Colon (tissue), 2 donors: Measurements from ENCODE around the gene CCDC102A.

Source experiments
- FAIRE-seq: peaks from 2 replicates; lab custom pipeline; 2012; peaks lifted over from hg19 to GRCh38; lab: Jason Lieb, UNC
- donor health status: control.
- donor health status: control.

The CCDC102A gene

DNA sequence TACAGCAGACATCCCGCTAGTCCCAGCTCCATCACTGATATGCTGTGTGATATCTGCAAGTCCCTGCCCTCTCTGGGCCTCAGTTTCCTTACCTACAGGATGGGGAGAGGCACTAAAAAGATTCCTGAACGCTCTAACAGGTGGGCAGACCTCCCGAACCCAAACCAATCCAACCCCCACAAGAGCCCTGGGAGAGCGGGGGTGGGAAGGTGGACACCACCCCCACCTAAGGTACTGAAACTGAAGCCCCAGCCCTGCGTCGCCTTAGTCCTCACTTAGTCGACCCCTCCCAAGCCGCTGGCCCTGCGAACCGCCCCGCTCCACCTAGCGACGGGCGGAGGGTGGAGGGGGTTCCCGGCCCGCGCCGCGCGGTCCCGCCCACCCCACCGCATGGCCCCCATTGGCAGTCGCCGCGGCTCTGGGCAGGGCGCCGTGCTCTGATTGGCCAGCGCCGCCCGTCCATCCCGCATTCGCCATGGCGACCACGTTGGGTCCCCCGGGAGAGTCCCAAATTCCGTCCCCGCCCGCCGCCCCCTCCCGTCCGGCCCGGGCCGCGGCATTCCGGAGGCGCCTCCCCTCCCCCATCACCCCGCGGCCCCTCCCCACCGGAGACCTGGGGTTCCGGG, 578 bp downstream of the CCDC102A start:
- no peak for FAIRE-seq

- FAIRE-seq: no peak
Observed at GRCh38 chr16:57534881-57535658, 1.3 kb downstream of the CCDC102A start.

DNA sequence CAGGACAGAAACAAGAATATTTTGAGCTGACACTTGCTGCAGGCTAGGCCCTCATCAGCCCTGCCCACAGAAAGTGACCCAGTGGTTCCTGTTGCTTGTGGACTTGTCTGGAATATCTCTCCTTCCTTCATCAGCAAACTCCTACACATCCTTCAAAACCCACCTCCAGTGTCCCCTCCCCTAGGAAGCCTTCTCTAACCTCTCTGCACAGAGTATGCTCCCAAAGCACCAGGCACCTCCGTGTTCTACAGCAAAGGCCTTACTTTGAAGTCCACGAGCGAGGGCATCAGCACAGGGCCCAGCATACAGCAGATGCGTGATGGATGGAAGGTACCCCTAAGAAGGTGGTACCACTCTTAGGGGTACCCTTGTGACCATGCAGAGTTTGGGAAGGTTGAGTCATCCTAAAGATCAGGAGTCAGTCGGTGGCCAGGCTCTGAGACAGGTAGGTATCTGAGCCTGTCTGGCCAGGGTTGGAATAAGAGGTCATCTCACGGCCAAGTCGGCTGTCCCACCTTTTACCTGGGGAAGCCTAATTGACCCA, 2.0 kb downstream of the CCDC102A start:
- FAIRE-seq: no peak

DNA sequence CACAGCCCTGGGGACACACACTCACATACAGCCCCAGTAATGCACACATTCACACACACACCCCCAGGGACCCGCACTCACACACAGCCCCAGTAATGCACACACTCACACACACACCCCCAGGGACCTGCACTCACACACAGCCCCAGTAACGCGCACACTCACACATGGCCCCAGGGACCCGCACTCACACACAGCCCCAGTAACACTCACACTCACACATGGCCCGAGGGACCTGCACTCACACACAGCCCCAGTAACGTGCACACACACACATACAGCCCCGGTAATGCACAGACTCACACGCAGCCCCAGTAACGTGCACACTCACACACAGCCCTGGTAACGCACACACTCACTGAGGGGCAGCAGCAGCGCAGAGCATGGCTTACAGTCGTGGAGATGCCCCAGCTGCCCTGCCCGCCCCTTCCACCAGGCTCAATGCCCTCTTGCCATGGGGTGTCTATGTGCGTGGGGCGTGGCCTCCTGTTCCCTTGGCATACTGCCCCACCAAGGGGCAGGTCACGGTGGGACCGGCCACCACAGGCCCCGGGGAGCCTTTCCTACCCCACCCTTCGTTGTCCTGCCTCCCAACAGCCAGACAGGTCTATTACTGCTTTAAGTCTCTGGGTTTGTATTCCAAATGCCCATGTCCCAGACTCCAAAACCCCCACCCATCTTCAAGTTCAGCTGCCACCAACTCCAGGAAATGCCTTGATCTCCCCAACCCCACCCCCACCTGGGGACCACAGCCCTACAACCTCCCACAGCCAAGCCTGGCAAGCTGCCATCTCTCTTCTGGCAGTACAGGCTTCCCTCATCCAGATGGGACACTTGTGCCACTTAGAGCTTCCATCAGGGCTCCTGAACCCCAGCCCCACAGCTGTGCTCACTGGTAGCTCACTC, 2.7 kb downstream of the CCDC102A start:
- FAIRE-seq: no peak

- no peak for FAIRE-seq
Observed at GRCh38 chr16:57532266-57532625, 4.1 kb downstream of the CCDC102A start.

DNA sequence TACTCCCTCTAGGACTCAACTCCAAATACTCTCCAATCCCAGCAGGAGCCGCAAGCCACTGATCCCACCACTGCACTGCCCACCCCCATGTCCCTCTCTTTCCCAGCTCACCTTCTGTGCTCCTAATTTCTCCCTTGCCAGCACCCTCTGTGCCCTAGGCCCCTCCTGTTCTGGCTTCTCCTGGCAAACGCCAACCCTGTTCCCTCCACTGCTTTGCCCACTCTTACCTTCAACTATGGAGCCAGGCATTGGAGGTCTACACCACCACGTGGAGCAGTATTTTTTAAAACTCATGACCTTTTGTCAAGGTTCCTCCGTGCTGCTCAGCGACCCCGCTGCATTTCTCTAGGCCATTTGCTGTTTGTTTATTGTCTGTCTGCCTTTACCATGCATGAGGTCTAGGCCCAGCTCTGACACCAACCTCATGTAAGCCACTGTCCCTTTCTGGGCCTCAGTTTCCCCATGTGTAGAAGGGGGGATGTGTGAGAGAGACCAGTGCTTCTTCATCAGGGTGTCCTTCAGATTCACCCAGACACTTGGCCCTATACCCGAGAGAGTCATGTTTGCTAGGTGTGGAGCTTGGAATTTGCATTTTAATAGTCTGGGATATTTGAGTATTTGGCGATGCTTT, 4.6 kb downstream of the CCDC102A start:
- no peak for FAIRE-seq

DNA sequence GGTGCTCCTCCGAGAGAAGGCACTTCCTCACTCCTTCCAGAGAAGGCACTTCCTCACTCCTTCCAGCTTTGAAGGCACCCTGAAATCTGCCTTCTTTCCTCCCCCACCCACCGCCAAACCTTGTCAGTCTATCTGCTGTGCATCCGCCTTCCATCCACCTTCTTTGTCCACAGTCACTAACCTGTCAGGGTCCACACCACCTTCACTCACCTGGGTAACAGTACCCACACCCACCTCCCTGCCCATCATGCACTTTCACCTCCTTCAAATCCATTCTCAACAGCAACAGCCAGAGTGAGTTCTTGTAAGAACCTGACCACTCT, 5.2 kb downstream of the CCDC102A start:
- no peak for FAIRE-seq

DNA sequence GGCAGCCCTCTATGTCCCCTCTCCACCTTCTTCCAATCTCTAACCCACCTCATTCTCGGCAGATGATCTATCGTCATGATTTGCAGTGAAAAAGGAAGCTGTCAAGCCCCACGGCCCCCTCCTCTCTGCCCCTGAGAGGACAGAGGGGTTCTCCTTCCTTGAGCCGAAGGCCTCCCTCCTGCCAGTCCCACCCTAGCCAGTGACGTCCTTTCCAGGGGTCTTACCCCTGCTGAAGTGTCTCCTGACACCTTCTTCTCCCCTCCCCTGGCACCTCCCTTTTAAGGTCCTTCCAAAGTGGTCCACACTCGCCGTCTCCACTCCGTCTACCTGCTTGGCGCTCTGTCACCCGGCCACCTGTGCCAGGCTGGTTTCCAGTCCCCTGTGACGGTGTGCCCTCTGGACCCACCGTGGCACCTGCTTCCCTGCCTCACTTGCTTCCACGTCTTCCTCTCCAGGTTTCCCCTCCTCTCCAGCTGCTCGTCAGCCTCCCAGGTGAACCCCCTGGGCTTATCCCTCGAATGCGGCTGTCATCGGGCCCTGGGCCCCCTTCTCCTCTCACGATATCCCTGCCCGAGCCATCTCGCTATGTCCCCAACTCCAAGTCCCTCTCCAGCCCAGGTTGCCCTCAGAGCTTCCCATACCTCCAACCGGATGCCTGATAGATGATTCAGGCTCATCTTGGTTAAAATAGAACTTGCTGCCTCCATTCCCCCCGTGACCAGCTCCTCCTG, 5.7 kb downstream of the CCDC102A start:
- no peak for FAIRE-seq

DNA sequence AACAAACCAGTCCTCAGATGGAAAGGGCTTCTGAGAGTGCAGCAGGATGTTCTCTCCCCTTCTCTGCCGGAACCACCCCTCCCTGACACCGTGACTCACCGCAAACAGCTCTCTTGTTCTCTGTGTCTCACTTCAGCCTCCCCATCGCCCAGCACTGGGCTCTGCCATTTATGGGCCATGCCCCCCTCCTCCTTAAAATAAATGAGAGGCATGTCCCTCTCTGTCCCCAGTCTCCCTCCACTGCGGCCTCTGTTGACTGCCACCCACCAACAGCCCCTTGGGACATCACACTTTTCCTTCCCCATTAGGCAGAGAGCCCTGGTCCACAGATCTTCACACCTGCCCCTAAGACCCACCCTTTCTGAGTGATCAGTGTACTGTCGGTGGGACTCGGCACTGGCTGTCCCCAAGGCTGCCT, 6.3 kb downstream of the CCDC102A start:
- FAIRE-seq: no peak

DNA sequence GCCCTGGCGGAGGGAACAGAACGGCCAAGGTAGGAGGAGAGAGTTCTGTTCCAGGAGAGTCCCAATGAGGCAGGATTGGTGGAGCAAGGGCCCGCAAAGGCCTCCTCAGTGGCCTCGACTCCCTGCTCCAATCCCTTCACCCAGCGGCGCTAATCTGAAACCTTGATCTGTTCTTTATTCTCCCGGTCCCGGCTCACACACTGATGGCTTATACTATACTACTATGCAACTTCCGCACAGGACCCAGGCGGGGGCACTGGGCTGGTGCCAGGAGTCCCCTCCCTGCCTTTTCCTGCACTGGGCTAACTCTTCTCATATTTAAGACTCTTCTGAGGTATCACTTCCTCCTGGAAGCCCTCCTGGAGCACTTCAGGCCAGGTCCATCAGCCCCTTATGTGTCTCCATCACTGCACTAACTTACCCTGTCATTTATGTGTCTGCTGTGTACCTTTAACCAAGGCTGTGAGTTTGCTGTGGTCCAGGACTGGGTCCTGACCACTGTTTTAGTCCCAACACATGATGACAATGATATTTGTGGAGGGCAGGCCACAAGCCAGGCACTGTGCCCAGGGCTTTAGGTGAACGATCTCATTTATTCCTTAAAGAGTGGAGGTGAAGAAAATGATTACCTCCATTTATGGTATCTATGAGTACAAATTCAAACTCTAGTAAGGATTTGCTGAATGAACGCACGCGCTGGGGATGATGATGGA, 6.8 kb downstream of the CCDC102A start:
- FAIRE-seq: no peak

GRCh38 chr16:57528499-57529390, 7.6 kb downstream of the CCDC102A start:
- no peak for FAIRE-seq

GRCh38 chr16:57527610-57528360, 8.6 kb downstream of the CCDC102A start:
- FAIRE-seq: no peak

DNA sequence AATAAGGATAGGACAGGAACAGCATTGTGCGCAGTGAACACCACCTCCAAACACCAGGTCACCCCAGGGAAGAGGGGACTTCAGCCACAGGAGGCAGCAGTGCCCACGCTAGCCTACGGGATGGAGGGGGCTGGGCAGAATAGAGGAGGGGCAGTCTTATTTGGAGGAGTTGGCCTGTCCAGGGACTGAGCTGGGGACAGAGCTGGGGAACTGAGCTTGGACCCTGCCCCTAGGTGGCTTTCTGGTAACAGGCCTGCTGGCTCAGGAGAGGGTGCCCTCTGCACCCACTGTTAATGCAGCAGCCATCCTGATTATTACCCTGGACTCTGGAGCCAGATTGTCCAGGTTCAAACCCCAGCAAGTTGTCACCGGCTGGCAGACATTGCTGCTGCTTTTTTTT, 9.3 kb downstream of the CCDC102A start:
- no peak for FAIRE-seq

DNA sequence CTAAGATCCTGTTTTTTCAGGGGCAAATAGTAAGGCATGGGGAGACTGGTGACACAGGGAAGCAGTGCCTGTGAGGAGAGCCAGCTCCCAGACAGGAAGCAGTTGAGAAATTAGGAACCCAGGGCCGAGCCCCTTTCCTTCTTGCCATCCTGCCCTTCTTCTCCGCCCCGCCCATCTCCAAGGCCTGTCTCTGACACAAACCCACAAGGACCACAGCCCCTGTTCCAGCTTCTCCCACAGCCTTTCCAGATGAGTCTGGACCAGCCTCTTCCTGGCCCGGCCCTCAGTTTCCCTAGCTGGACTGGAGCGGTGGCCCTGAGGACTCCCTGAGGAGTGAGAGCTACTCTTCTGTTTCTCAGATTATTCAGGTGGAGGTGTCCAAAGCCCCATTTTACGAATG, 9.9 kb downstream of the CCDC102A start:
- FAIRE-seq: no peak

GRCh38 chr16:57525761-57526160, 10.6 kb downstream of the CCDC102A start:
- FAIRE-seq: no peak

- no peak for FAIRE-seq
Observed at GRCh38 chr16:57522960-57523359, 13.4 kb downstream of the CCDC102A start.

- no peak for FAIRE-seq
Observed at GRCh38 chr16:57519796-57520360, 16.5 kb downstream of the CCDC102A start.

GRCh38 chr16:57518922-57519321, 17.4 kb downstream of the CCDC102A start:
- FAIRE-seq: no peak

DNA sequence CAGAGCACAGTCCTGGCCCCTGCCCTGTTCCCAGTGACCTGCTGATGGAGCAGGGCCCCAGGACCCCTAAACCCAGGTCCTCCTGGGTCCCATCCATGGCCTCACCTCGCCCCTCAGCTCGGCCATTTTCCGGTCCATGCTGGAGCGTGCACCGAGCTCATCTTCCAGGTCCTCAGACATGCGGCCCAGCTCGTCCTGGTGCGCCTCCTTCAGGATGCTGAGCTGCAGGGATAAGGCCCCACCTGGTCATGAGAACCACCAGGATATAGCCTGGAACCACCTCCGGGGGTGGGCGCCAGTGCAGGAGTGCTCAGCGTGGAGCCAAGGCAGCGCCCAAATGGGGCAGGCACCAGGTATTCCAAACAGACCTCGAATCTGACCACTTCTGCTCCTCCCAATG, 17.9 kb downstream of the CCDC102A start:
- FAIRE-seq: no peak
